HG03025 (cell line): ENCODE results near the gene SPECC1L.

ENCODE experiments used
- ATAC-seq: cut with Tn5 transposase; IDR thresholded peaks from one replicate; pipeline ENCODE4 v1.9.1; 2021; ENCODE audit warnings: mild to moderate bottlenecking, moderate library complexity; ENCODE audit not compliant: unreplicated experiment, low FRiP score

Gene SPECC1L

DNA sequence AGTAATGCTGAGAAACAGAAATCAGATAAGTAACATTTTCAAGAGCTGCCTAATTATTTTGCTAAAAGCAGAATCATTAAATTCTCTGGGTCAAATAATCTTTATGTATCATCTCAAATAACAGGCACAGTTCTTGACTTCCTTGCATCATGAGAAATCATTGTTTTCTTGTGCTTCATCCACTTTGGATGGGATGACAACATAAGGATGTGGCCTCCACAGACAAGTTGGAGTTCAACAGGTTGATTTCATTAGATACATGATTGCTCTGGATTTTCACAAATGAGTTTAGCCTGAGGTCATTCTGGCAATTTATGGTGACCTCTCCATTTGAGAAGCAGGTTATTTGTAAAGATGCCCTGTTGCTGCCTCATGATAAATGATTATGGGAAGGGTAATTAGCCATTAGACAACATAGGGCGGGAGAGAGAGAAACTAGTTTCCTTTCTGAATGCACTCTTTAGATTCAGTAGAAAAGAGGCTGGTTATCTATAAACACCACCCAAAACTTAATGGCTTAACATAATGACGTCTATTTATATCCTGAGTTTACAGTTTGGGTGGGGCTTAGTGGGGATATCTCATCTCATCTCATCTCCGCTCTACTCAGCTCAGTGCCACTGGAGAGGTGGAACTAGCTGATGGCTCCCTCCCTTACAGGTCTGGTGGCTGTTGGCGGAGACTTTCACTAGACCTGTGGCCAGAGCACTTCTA, 121.7 kb downstream of the SPECC1L start:
- no peak for ATAC-seq

DNA sequence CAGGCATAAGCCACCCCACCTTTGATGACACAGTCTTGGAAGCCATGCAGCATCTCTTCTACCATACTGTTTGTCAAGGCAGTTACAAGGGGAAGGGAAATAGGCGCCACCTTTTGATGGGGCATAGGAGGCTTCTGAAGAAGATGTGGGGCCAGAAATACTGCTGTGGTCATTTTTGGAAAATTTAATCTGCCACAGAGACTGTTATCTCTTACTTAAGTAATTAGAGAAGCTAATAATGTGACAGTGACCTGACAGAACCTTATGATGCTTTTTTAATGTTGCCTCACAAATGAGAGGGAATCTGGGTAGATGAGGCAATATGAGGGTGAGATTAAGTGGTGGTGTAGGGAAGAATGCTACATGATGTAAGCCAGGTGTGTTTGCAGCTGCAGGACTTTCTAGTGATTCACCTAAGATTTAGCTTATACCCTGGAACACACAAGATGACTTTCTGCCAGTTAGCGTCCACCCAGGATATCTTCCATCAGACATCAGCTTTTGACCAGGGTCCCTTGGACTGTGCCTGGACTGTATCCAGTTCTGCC, 122.5 kb downstream of the SPECC1L start:
- no peak for ATAC-seq

DNA sequence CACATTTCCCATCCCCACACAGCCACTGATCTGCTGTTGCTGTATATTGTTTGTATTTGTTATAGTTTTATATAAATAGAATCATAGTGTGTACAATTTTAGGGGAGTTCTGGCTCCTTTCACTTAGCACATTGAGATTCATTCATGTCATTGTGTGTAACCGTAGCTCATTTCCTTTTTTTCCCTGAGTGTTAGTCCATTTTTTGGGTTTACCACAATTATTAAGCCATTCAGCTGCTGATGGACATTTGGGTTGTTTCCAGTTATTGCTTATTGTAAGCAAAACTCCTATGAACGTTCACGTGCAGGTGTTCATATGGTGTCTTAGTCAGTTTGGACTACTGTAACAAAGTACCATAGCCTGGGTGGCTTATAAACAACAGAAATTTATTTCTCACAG, 123.2 kb downstream of the SPECC1L start:
- ATAC-seq: no peak

DNA sequence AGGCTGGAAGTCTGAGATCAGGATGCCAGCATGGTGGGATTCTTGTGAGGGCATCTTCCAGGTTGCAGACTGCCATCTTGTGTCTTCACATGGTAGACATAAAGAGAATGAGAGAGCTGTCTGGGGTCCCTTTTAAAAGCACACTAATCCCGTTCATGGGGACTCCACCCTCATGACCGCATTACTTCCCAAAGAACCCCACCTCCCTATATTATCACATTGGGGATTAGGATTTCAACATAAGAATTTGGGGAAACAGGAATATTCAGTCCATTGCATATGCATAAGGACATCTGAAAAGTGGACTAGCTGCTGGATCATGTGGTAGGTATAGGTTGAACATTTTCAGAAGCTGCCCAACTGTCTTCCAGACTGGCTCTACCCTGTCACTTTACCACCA, 123.6 kb downstream of the SPECC1L start:
- no peak for ATAC-seq

DNA sequence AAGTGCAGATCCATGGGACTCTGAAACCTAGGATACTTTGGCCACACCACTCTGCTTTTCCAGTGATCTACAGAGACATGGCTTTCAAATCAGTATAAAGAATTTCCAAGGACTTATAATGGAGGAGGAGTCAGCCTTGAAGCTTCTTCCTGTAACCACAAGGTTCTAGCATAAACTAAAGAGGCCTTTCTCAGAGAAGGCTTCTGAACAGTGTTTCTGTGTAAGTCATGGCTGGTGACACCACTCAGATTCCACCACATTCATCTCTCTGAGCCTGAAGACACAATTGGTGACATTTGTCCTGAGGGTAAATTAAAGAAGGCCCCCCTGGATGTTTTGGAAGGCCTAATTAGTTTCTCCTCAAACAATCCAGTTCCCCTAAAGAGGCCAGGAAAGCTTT, 127.8 kb downstream of the SPECC1L start:
- no peak for ATAC-seq

DNA sequence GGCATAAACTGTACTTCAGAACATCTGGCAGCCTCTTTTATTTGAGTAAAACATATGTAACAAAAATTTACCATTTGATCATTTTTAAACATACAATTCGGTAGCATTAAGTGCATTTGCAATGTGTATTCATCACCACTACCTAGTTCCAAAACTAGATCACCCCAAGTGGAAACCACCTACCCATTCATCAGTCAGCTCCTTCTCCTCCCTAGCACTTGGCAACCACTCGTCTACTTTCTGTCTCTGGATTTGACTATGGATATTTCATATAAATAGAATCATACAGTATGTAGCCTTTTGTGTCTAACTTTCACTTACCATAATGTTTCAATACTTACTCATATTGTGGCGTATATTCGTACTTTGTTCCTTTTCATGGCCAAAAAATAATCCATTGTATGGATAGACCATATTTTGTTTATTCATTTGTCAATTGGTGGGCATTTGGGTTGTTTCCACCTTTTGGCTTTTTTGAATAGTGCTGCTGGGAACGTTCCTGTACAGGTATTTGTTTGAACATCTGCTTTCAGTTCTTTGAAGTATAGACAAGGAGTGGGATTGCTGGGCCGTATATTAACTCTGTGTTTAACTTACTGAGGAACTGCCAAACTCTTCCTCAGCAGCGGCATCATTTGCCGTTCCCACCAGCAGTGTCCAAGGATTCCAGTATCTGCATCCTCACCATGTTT, 129.5 kb downstream of the SPECC1L start:
- no peak for ATAC-seq

DNA sequence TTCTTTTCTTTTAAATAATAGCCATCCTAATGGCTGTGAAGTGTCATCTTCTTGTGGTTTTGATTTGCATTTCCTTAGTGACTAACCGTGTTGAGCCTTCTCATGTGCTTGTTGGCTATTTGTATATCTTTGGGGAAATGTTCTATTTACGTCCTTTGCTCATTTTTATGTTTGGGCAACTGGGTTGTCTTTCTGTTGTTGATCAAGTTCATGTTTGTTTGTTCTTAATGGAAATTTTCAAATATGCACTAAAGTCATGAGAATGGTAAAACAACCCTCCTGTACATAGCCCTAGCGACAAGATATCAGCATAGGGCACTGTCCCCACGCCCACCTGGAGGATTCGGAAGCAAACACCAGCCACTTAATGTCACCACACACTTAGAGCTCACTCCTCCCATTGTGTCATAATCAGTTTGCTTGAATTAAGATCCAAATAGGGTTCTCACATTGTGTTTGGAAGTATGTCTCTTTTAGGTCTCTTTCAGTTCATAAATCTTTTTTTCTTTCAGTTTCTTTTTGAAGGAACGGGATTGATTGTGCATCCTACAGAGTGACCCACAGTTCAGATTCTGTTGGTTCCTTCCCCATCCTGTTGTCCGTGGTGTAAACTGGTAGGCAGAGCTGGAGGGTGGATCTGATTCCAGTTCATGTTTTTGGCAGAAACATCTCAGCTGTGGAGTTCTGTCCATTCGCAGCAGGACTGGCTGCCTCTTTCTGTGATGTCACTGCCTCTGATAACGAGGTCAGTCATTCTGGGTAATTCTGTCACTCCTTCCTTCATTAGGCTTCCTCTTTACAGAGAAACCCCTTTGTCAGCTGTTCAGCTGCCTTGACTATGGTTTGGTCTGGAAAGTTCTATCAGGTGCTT, 130.3 kb downstream of the SPECC1L start:
- no peak for ATAC-seq

DNA sequence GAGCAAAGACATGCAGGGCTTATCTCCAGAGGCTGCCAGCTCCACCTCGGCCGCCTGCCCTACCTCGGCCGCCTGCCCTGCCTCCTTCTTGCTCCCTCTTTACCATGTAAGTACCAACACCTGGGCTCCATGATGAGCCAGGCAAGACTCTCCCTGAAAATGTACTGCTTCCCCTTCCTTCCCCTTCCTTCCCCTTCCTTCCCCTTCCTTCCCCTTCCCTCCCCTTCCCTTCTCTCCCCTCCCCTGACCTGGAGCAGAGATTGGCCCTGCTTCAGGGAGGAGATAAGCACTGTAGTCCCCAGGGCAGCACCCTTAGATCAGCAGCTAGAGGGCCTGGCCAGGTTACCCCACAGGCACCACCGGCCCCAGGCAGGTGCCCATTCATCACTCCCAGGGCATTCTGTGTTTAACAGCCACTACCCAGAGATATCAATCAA, 131.3 kb downstream of the SPECC1L start:
- no peak for ATAC-seq

DNA sequence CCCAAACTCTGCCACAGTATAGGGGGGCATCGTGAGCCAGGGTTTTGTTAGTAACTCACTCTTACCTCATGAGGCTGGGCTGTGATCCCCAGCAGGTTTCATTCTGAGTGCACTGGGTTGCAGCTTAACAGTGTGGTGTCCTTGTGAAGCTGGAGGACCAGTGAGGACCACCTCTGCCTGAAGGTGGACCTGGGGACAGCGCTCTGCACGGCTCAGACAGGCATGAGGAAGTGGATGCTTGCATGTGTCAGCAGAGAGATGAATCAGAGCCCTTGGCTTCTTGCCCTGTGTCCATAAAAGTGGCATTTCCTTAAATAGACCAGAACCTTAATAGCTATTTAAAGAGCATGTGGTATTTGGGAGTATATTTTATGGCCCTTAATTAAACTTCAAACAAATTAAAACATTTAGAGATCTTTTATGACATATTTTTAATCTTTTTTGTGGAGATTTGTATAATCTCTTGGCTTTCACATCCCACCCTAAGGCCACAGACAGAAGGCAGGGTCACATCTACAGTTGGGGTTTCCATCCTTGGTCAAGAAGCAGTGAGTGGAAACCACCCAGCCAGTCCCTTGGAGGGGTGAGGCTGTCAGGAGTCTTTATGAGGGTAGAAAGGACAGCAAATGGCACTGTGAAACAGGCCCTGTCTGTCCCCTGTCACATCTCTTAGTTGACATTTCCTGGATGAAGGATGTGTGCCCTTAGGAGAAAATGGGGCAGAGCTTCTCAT, 132.0 kb downstream of the SPECC1L start:
- ATAC-seq: no peak

DNA sequence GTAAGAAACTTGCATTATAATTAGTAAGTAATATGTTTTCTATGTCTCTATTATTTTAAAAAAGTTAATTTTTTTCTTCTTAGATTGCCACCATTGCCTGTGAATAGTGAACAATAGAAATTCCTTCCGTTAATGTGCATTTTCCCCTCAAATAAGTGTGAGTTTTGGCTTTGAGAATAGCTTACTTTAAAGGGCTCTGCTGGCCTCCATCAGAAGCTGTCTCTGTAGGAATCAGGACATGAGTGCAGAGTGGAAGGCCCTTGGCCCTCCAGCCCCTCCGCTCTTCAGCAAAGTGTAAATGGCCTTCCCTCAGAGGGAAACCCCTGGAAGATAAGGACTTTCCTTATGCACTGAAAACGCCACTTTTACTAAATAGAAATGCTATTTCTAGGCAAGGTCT, 132.7 kb downstream of the SPECC1L start:
- no peak for ATAC-seq

DNA sequence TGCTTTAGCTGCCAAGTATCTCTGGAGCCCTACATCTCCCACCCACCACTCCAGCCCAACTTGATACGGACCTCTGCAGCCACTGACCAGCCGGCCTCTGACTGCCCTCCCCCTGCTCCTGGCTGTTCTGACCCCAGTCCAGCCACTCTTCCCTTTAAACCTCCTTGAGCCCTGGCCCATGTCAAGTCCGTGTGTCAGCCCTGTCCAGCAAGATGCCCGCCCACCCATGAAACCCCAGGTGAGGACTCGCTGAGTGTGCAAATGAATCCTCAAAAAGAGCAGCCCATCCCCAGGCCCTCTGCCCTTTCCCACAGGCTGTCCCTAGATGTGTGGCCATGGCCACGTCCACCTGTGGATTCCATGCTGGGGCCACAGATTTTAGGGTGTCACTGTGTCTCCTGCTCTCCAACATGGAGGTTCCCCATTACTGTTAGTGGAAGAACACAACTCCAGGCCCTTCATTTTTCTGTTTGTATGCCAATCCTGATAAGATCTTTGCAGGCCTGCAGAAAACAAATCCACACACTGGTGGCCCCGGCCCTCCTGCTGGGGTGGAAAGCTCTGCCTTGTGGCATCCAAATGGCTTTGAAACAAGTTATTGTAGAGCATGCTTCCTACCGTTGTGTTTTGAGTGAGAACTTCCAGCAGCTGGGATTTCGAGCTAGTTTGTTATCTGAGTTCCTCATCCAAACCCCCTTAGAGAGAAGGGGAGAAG, 134.1 kb downstream of the SPECC1L start:
- no peak for ATAC-seq

DNA sequence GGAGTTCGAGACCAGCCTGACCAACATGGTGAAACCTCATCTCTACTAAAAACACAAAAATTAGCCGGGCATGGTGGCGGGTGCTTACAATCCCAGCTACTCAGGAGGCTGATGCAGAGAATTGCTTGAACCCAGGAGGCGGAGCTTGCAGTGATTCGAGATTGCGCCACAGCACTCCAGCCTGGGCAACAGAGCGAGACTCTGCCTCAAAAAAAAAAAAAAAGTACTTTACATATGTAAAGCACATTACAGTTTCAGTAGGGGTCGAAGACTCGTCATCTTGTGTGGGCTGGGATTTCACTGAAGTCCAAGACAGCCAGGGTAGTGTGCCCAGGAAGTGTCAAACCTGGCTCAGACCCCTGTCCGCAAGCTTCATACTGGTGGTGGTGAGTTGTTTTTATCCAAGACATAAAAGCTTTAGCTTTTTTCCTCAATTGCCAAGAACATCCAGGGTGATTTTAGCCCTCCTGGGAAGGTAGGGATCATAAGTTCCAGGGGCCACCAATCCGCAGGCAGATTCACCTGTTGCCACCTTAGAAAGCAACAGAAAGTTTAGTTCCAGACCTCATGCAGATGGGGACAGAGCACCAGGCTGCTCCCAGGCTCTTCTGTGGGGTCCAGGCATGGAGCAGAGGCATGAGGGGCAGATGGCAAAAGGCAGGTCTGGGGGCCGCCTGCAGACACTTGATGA, 135.1 kb downstream of the SPECC1L start:
- no peak for ATAC-seq

DNA sequence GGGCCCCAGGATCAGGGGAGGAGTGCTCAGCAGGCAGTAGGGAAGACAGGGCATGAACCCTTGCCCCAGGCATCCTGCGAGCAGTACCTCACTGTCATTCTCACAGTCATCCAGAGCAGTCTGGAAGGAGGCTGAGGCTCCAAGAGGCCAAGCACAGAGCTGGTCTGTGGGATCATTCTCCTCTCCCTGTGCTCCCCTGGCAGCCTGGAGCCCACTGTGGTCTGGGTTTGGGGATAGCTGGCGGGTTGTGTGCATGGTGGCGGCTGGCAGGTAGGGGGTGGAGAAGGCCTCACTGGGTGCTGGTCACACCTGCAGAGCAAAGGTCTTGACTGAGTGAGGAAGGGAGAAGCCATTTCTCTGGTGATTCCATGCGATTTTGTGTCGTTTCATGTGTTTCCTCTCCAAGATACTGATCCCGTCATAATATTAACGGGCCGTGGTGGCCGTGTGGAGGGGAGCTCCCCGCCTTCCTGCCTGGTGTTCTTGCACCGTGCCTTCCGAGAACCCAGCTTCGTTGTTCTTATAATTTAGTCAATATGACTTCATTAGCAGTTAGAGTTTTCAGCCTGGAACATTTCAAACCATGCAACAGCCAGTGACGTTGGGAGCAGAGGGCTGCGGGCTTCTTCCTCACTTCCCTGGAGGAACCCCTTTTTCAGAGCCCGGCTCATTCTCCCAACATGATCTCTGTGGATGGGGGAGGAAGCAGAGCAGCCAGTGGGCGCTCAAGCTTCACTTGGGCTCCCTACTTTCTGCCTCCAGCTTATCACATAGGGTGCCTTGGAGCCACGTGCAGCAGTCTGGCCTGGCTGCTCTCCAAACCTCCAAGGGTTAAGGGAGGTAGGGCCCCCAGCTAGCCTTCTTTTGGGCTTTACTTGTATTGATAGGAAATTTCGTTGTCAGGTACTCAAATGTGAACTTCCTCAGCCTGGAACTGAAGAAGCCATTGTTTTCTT, 136.0 kb downstream of the SPECC1L start:
- no peak for ATAC-seq

DNA sequence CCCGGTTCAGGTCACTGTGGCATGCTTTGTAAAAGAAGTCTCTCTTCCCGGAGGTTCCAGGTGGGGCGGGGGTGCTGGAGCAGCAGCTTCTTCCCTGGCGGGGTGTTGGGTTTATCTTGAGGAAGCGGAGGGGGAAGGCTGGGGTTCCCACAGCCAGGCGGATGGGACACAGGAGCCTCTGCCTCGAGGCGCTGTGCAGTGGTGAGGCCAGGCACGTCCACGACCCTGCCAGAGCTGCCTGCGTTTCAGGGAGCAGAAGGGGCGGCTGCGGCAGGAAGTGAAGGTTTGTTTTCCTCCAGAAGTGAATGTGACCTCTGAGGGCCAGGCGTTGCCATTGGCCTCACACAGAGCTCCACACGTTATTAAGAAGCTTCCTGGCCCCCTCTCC, 136.6 kb downstream of the SPECC1L start:
- no peak for ATAC-seq

DNA sequence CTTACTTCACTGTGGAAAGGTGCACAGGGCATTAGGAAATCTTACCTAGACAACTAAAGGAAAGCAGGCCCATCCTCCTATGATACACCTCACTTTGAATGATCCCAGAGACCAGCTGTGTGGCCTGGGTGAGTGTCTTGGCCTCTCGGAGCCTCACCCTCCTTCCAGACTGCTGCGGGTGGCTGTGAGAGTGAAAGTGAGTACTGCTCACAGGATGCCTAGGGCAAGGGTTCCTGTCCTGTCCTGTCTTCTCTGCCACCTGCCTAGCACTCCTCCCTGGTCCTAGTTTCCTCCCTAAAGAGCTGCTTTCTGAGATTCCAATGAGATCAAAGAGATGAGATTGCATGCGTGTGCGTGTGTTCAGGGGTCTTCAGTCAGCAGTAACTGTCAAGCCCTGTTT, 137.3 kb downstream of the SPECC1L start:
- ATAC-seq: no peak

DNA sequence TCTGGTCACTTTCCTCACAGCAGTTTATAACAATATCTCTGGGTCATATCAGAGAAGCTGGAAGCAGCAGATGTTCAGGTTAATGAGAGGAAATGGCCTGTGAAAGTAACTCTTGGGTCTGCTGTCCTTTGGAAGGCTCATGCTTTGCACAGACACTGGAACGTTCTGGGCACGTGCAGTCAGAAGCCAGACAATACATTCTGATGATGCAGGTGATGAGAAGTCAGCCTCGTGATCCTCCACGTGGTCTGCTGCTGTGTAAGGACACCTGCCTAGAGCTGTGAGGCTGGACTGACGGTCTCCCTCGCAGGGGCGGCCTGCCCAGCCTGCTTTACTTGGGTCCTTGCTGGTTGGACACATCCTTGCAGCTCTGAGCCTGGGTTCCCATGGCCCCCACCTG, 138.0 kb downstream of the SPECC1L start:
- no peak for ATAC-seq

DNA sequence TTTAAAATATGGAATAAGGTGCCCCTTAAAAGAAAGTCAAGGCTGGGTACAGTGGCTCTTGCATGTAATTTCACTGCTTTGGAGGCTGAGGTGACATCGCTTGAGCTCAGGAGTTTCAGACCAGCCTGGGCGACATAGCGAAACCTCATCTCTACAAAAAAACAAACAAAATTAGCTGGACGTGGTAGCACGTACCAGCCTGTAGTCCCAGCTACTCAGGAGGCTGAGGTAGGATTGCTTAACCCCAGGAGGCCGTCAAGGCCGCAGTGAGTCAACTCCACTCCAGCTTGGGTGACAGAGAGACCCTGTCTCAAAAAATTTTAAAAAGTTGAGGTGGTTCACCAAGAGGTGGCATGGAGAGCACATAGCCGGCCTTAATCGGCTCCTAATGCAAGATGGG, 139.1 kb downstream of the SPECC1L start:
- no peak for ATAC-seq
